Lower leg skin (tissue), 4 donors: ENCODE results near the gene RSPH1. TPM values are rescaled to one million over a fixed set of nuclear protein-coding genes. Genes with fewer than 3 reads are reported as not detected.
A peak's percentile ranks its signal among the peaks of the same experiment; 100 is the strongest.
"Not testable (repeated sequence)": the region's sequence is repeated elsewhere in the genome, so short reads cannot be mapped to it uniquely, and the experiment has no call there.

Source experiments
- DNase-seq, 2 donors: peaks; one replicate each; pipeline ENCODE4 v3.0.0-alpha.2; 2019; ENCODE audit warnings: low spot score in 2 of 2
- H3K4me3 ChIP-seq: fragments of 200-600 bp; sonication (generic); 2 replicates; pipeline ENCODE4 v1.5.1; 2017; ENCODE audit warnings: mild to moderate bottlenecking, low read depth; ENCODE audit not compliant: poor library complexity, severe bottlenecking
- POLR2A ChIP-seq, 2 donors: fragments of 450-650 bp; IDR thresholded peaks; one replicate each; pipeline ENCODE4 v1.6.1; 2016 to 2017; ENCODE audit warnings: antibody characterized with exemption in 2 of 2, mild to moderate bottlenecking in 1 of 2, moderate library complexity in 1 of 2
- WGBS, 2 donors: methylation state at CpG; one replicate each; pipeline ENCODE4 v1.1.5; 2018; 5-methylcytosine and 5-hydroxymethylcytosine counted together
- intact Hi-C: fragments of 100-400 bp; cut with DNase I; formaldehyde crosslinking; loops from one replicate; pipeline ENCODE4 v1.15.0; 2023; ENCODE audit warnings: low total_unique reads
- total RNA-seq, 4 donors: library from RNA; depleted of rRNA; stranded (reverse); fragments of >200 nt; gene quantifications; one replicate each; pipeline ENCODE4 v1.1.0, GENCODE V29; 2016
- TF ChIP-seq, protein P1 (sequence below), 3 donors: fragments of 450-650 bp; IDR thresholded peaks; one replicate each; pipeline ENCODE4 v1.5.1; 2016; ENCODE audit warnings: antibody characterized with exemption in 3 of 3, mild to moderate bottlenecking in 3 of 3, moderate library complexity in 2 of 3

RSPH1 gene
- total RNA-seq, 4 donors from 2014 or later, result 0.34 to 3.7 (median 2.1) TPM

DNA sequence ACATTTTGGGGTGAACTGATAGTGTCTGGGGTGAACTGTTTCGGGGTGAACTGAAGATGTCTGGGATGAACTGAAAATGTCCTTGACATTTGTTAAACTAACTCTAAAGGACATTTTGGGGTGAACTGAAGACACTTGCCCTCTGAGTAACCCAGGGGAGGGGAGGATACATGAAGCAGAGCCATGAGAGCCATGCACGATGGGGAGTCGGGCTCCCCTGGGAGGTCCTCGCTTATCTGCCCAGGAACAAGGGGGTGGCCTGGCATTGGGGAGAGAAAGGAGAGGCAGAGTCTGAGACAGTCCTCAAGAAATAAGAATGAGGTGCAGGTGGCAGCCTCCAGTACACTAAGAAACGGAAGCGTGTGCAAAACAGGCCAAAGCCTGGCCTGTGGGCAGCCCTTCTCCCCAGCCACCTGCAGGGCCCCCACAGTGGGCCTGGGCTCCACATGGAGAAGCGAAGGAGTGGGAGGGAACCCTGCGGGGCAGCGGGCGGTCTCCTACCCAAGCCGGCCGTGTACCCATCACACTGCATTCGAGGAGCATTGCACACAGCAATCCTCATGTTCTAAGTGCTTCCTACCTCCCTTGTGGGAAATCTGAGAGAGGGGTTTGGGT is 24.2 kb downstream of the RSPH1 start:
- intact Hi-C loops, result no loop called here

DNA sequence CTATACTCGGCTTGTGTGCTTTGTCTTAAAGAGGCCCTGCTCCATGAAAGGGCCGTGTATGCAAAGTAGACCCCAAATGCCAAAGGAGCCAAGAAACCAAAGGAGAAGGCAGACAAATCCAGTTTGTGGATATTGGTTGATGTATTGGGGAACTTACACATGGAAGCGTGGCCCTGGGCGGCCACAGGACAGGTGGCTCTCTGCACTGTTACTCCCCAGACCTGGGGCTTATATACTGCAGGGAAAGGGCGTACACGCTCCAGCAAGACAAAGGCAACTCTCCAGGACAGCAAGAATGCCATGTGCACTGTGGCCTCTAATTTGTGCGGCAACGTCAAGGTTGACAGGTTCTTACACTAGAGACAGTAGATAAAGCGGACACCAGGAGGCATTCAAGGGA is 24.8 kb downstream of the RSPH1 start:
- TF ChIP-seq POLR2A (IDR thresholded peaks at IDR 0.05), result no peak
- TF ChIP-seq, protein P1, sequence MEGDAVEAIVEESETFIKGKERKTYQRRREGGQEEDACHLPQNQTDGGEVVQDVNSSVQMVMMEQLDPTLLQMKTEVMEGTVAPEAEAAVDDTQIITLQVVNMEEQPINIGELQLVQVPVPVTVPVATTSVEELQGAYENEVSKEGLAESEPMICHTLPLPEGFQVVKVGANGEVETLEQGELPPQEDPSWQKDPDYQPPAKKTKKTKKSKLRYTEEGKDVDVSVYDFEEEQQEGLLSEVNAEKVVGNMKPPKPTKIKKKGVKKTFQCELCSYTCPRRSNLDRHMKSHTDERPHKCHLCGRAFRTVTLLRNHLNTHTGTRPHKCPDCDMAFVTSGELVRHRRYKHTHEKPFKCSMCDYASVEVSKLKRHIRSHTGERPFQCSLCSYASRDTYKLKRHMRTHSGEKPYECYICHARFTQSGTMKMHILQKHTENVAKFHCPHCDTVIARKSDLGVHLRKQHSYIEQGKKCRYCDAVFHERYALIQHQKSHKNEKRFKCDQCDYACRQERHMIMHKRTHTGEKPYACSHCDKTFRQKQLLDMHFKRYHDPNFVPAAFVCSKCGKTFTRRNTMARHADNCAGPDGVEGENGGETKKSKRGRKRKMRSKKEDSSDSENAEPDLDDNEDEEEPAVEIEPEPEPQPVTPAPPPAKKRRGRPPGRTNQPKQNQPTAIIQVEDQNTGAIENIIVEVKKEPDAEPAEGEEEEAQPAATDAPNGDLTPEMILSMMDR (IDR thresholded peaks at IDR 0.05), result no peak
- intact Hi-C loops, result no loop called here
- 94 to 95% methylated on average over 9 of the region's 9 CpGs for WGBS, 2 donors
- H3K4me3 ChIP-seq, result no peak overlapping the region
- DNase-seq, result peak in 1 of 2 donors; percentile 37

More for the DNA sequence above, 24.2 kb downstream of the RSPH1 start:
- TF ChIP-seq, protein P1 (IDR thresholded peaks at IDR 0.05), result no peak
- TF ChIP-seq POLR2A (IDR thresholded peaks at IDR 0.05), result no peak
- H3K4me3 ChIP-seq, result no peak overlapping the region
- DNase-seq, result peak in 1 of 2 donors; percentile 57
- WGBS, 2 donors, result 88 to 92% methylated on average over 12 to 13 of the region's 13 CpGs

DNA sequence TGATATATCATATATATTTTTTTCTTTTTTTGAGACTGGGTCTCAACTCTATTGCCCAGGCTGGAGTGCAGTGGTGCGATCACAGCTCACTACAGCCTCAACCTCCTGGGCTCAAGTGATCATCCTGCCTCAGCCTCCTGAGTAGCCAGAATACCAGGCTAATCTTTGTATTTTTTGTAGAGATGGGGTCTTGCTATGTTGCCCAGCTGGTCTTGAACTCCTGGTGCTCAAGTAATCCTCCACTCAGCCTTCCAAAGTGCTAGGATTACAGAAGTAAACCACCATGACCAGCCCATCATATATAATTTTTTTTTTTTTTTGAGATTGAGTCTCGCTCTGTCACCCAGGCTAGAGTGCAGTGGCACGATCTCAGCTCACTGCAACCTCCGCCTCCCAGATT is 26.3 kb downstream of the RSPH1 start:
- 96% methylated on average over 4 of the region's 4 CpGs for WGBS, 2 donors
- DNase-seq, H3K4me3 ChIP-seq, intact Hi-C loops: not testable (repeated sequence)

DNA sequence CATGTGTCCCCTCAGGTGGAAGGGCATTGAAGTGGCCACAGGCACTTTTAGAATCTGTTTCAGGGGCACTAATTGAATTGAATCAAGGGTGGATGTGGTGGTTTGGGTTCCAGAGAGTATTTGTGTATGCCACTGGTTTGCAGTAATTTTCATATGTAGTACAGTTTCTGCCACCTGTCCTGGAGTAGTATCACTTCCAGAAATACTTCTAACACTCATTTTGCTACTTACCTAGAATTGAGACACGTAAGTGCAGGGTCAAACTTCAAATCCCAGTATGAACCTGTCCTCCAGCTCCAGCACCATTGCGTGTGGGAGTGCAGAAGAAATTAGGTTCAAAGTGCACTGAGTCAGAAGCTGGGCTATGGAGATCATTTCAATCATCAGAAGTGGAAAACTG is 26.8 kb downstream of the RSPH1 start:
- no peak overlapping the region for H3K4me3 ChIP-seq
- WGBS, 2 donors, result 76 to 80% methylated on average over 2 of the region's 2 CpGs
- no peak for DNase-seq
- intact Hi-C loops, result no loop called here
- TF ChIP-seq POLR2A (IDR thresholded peaks at IDR 0.05), result no peak
- TF ChIP-seq, protein P1 (IDR thresholded peaks at IDR 0.05), result no peak

DNA sequence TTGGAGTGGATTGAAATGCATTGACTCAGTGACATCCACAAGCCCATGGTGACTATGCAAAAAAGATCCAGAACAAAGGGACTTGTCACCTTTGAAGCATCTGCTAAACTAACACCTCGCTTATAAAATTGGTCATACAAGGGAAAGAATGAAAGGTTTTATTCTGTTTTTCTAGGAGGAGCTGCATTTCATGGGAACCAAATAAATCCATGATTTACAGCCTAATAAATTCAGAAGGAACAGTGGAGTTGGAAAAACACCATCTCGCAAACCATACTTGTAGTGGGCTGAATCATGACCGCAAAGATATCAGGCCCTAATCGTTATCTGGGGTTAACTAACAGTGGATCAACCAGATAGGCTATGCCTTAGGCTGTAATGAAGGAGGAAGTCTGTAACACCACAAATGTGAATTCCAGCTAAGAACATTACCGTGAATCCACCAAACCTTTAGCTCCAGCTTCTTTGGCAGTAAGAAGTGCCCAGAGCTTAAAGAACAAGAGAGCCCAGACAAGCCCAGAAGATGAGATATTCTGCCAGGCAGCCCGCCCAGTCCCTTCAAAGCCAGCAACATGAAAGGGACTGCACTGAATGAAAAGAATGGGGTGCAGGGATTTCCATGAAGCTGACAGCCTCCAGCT is 27.4 kb downstream of the RSPH1 start:
- WGBS, 2 donors, result 40 to 44% methylated on average over 6 of the region's 6 CpGs
- DNase-seq, result peak in 1 of 2 donors; percentile 63
- no peak overlapping the region for H3K4me3 ChIP-seq
- intact Hi-C loops, result no loop called here
- TF ChIP-seq, protein P1 (IDR thresholded peaks at IDR 0.05), result no peak
- TF ChIP-seq POLR2A (IDR thresholded peaks at IDR 0.05), result no peak

DNA sequence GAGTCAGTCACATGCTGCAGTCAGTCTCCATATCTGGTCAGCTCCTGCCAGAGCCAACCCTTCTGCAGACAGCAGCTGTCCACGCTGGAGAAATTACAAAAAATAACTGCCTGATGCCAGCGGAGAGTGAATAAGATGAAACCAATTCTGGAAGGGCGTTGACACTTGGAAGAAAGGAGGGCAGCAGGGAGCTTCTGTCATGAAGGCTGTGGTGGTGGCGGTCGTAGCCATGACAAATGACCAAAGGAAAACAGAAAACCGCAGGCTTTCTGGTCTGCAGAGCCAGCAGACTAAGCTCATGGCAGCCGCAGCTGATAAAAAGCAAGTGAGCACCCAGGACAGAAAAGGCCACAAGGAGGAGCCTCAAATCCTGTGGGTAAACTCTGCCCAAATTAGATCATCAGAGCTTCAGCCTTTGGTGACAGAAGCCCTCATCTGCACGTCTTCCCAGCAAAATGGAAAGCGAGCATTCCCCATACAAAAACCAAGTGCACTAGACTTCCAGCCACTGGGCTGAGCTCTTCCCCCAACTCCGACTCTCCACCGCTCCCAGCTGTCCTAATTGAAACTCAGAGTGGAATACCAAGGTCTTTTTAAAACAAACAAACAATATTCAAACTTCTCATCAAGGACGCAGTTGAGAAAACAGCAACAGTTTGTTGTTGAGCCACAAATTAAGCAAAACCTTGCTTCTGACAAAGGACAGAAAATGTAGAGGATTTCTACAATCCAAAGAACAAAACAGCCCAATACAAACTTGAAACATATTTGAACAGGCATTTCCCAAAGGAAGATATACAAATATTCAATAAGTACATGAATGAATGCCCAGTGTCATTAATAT is 28.7 kb downstream of the RSPH1 start:
- WGBS, 2 donors, result 64 to 65% methylated on average over 12 of the region's 12 CpGs
- H3K4me3 ChIP-seq, result no peak overlapping the region
- TF ChIP-seq, protein P1 (IDR thresholded peaks at IDR 0.05), result no peak
- no peak for TF ChIP-seq POLR2A (IDR thresholded peaks at IDR 0.05)
- peak in 1 of 2 donors; percentile 70 for DNase-seq
- intact Hi-C loops, result no loop called here
